ENCODE data around the gene FGF18.

DNA sequence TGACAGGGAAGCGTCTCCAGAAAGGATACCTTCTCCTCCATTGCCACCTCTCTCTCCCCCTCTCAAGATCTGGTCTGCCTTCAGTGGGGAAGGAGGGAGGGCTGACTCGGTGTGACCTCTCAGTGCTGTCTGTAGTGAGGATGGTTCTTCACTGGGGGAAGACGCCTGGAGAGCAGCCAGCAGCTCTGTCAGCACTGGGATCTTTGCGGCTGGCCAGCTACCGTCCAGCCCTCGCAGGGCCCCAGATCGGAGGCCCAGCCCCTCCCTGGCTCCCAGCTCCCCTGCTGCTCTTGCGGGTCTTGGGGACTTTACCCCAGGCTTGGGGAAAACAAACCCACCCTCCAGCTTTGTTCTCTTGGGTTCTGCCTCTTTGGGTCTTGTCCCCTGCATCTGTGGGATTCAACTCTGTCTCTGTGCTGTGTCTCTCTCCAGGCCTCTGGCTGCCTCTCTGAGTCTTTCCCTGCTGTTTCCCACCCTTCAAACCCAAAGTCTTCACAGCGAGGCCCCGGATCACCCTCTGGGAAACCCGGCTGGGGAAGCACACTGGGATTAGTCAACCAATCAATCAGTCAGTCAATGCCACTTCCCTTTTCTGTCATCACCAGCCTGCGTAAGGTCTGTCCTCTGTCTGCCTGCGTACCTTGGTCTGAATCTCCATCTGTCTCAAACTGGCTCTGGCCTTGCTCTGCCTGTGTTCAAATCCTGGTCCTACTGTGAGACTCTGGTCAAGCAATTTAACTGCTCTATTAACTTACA lies 23.0 kb downstream of the FGF18 start:
- TF ChIP-seq EZH2phosphoT487 (IDR thresholded peaks at IDR 0.05; ENCODE audit: low read depth, severe bottlenecking, unreplicated experiment): no peak
- no peak for TF ChIP-seq CTCF (IDR thresholded peaks at IDR 0.05; ENCODE audit: poor library complexity)

All from hepatocyte (in vitro differentiated cells).